Mesenchymal stem cell (in vitro differentiated cells and primary cell): ENCODE data around the gene ULK4.
"Not testable (repeated sequence)": the region's sequence is repeated elsewhere in the genome, so short reads cannot be mapped to it uniquely, and the experiment has no call there.

Source experiments
- DNase-seq: peaks from one replicate; pipeline ENCODE4 v3.0.0-alpha.2; 2013
- H2AFZ ChIP-seq: one replicate; pipeline ENCODE4 v1.6.1; 2013; ENCODE audit warnings: low read depth, mild to moderate bottlenecking, control low read depth, inconsistent platforms, low read length, moderate library complexity
- H2AK5ac ChIP-seq: 2 replicates; pipeline ENCODE4 v1.6.1; 2013; ENCODE audit warnings: low read length, moderate library complexity, mild to moderate bottlenecking, inconsistent platforms; ENCODE audit not compliant: severe bottlenecking
- H2BK120ac ChIP-seq: one replicate; pipeline ENCODE4 v1.6.1; 2013; ENCODE audit warnings: low read depth, mild to moderate bottlenecking, inconsistent platforms, low read length, moderate library complexity
- H2BK12ac ChIP-seq, 2 experiments: one replicate each; pipeline ENCODE4 v1.6.1; 2013; ENCODE audit warnings: inconsistent platforms in 2 of 2, low read length in 2 of 2, mild to moderate bottlenecking in 2 of 2, moderate library complexity in 2 of 2, control low read depth in 1 of 2
- H2BK15ac ChIP-seq: one replicate; pipeline ENCODE4 v1.6.1; 2013; ENCODE audit warnings: mild to moderate bottlenecking, low read depth, inconsistent platforms; ENCODE audit not compliant: poor library complexity, severe bottlenecking
- H2BK5ac ChIP-seq: 2 replicates; pipeline ENCODE4 v1.6.1; 2013; ENCODE audit warnings: low read depth, mild to moderate bottlenecking, low read length, control low read depth, inconsistent platforms; ENCODE audit not compliant: poor library complexity, severe bottlenecking
- H3K14ac ChIP-seq, 2 experiments: one replicate each; pipeline ENCODE4 v1.6.1; 2013; ENCODE audit warnings: inconsistent platforms in 2 of 2, low read length in 2 of 2, control low read depth in 1 of 2, mild to moderate bottlenecking in 1 of 2, moderate library complexity in 1 of 2
- H3K18ac ChIP-seq, 2 experiments: one replicate each; pipeline ENCODE4 v1.6.1; 2013; ENCODE audit warnings: inconsistent platforms in 2 of 2, low read length in 2 of 2, control low read depth in 1 of 2, low read depth in 1 of 2, mild to moderate bottlenecking in 1 of 2
- H3K23ac ChIP-seq, 2 experiments: one replicate each; pipeline ENCODE4 v1.6.1; 2013; ENCODE audit warnings: inconsistent platforms in 2 of 2, low read length in 2 of 2, mild to moderate bottlenecking in 2 of 2, moderate library complexity in 2 of 2, control low read depth in 1 of 2
- H3K27ac ChIP-seq: 2 replicates; pipeline ENCODE4 v1.5.1; 2013; ENCODE audit warnings: mild to moderate bottlenecking, moderate library complexity, low read length, control low read depth, inconsistent platforms; ENCODE audit not compliant: poor library complexity, severe bottlenecking
- H3K27me3 ChIP-seq, 2 experiments: 2 replicates each; pipeline versions ENCODE4 v1.6.1 to v1.7.0; 2013; ENCODE audit warnings: low read length in 2 of 2, mild to moderate bottlenecking in 2 of 2, moderate library complexity in 2 of 2, control low read depth in 1 of 2, inconsistent platforms in 1 of 2; ENCODE audit not compliant: control insufficient read depth in 1 of 2, insufficient read depth in 1 of 2
- H3K36me3 ChIP-seq, 2 experiments: 2 replicates each; pipeline versions ENCODE4 v1.6.1 to v1.7.0; 2013; ENCODE audit warnings: low read length in 2 of 2, control low read depth in 1 of 2, inconsistent platforms in 1 of 2, low read depth in 1 of 2, mild to moderate bottlenecking in 1 of 2; ENCODE audit not compliant: insufficient read depth in 2 of 2, control insufficient read depth in 1 of 2
- H3K4ac ChIP-seq, 2 experiments: one replicate each; pipeline ENCODE4 v1.6.1; 2013; ENCODE audit warnings: inconsistent platforms in 2 of 2, low read length in 2 of 2, mild to moderate bottlenecking in 2 of 2, moderate library complexity in 2 of 2, control low read depth in 1 of 2, low read depth in 1 of 2
- H3K4me1 ChIP-seq: 2 replicates; pipeline ENCODE4 v1.6.1; 2013; ENCODE audit warnings: low read depth, low read length, control low read depth; ENCODE audit not compliant: control insufficient read depth, insufficient read depth
- H3K4me2 ChIP-seq: 2 replicates; pipeline ENCODE4 v1.6.1; 2013; ENCODE audit warnings: low read length, mild to moderate bottlenecking, inconsistent platforms; ENCODE audit not compliant: poor library complexity, severe bottlenecking
- H3K4me3 ChIP-seq, 2 experiments: 2 replicates each; pipeline versions ENCODE4 v1.5.1 to v1.7.0; 2013; ENCODE audit warnings: low read length in 2 of 2, mild to moderate bottlenecking in 2 of 2, control low read depth in 1 of 2, low read depth in 1 of 2; ENCODE audit not compliant: insufficient read depth in 1 of 2
- H3K79me1 ChIP-seq: replicated peaks from 2 replicates; pipeline ENCODE4 v1.6.1; 2013; ENCODE audit warnings: mild to moderate bottlenecking, control low read depth, low read length, inconsistent platforms; ENCODE audit not compliant: poor library complexity, severe bottlenecking
- H3K9ac ChIP-seq: 2 replicates; pipeline ENCODE4 v1.7.0; 2013; ENCODE audit warnings: mild to moderate bottlenecking, low read length, moderate library complexity
- H3K9me3 ChIP-seq: 2 replicates; pipeline ENCODE4 v1.7.0; 2013; ENCODE audit warnings: mild to moderate bottlenecking, low read length; ENCODE audit not compliant: control insufficient read depth
- H4K8ac ChIP-seq: one replicate; pipeline ENCODE4 v1.6.1; 2013; ENCODE audit warnings: inconsistent platforms, mild to moderate bottlenecking, low read length, moderate library complexity
- H4K91ac ChIP-seq: one replicate; pipeline ENCODE4 v1.6.1; 2013; ENCODE audit warnings: mild to moderate bottlenecking, low read length, inconsistent platforms
- WGBS: methylation state at CpG from one replicate; pipeline ENCODE4 v1.1.7; 2013; ENCODE audit warnings: mixed read lengths; 5-methylcytosine and 5-hydroxymethylcytosine counted together

ULK4 gene

GRCh38 chr3:41986561-41986960 lies 24.7 kb upstream of the ULK4 start:
- no peak overlapping the region for H3K4me2 ChIP-seq
- H3K79me1 ChIP-seq = no peaks in the 10 kb centered on the region
- no peak overlapping the region for H3K14ac ChIP-seq
- no peak overlapping the region for H3K9ac ChIP-seq
- H3K18ac ChIP-seq = no peak overlapping the region
- no peak overlapping the region for H4K91ac ChIP-seq
- no peak overlapping the region for H2BK5ac ChIP-seq
- H3K27ac ChIP-seq = no peak overlapping the region
- H3K27me3 ChIP-seq = no peaks in the 10 kb centered on the region
- H3K4me1 ChIP-seq = no peaks in the 10 kb centered on the region
- H4K8ac ChIP-seq = no peak overlapping the region
- WGBS = 83% methylated on average over 2 of the region's 2 CpGs
- H3K36me3 ChIP-seq = no peaks in the 10 kb centered on the region
- H3K9me3 ChIP-seq = no peaks in the 10 kb centered on the region
- no peak overlapping the region for H2BK12ac ChIP-seq
- H2AK5ac ChIP-seq = no peak overlapping the region
- no peak overlapping the region for H2AFZ ChIP-seq
- H2BK120ac ChIP-seq = no peak overlapping the region
- H2BK15ac ChIP-seq = no peak overlapping the region
- no peak overlapping the region for H3K4me3 ChIP-seq
- no peak overlapping the region for H3K23ac ChIP-seq
- DNase-seq = no peak
- no peak overlapping the region for H3K4ac ChIP-seq

DNA sequence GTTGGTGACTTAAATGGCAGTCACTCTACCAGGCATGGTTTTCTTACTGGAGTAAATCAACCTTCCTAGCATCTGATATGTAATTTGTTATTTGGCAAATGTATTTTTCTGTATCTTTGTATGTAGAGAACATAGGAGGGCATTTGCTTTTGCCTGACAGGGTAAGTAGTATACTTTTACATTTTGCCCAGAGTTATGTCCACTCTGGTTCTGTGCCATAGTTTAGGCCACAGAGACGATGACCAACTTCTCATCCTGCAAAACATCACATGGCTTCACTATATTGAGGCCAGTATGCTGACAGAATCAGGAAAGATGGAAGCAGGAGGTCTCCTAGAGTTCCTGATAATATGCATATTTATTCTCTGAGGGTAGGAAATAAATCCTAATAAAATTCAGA lies 23.1 kb upstream of the ULK4 start:
- WGBS = no CpG with 5 or more reads among the region's 1 CpG
- H2AFZ ChIP-seq = no peak overlapping the region

DNA sequence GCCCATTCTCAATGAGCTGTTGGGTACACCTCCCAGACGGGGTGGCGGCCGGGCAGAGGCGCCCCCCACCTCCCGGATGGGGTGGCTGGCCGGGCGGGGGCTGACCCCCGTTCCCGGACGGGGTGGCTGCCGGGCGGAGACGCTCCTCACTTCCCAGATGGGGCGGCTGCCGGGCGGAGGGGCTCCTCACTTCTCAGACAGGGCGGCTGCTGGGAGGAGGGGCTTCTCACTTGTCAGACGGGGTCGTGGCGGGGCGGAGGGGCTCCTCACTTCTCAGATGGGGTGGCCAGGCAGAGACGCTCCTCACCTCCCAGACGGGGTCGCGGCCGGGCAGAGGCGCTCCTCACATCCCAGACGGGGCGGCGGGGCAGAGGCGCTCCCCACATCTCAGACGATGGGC lies 21.2 kb upstream of the ULK4 start:
- H4K91ac ChIP-seq, H2AK5ac ChIP-seq, H3K14ac ChIP-seq, H2BK120ac ChIP-seq, H3K4me3 ChIP-seq, H3K4ac ChIP-seq, H3K9ac ChIP-seq, H3K27ac ChIP-seq, H2BK5ac ChIP-seq, H3K27me3 ChIP-seq, DNase-seq, H3K4me2 ChIP-seq, H2BK15ac ChIP-seq, H3K36me3 ChIP-seq, H3K18ac ChIP-seq, H3K23ac ChIP-seq, H3K79me1 ChIP-seq, H2BK12ac ChIP-seq, H2AFZ ChIP-seq, H3K9me3 ChIP-seq, H3K4me1 ChIP-seq, H4K8ac ChIP-seq: not testable (repeated sequence)
- WGBS = 95% methylated on average over 13 of the region's 32 CpGs

More for the DNA sequence above, 23.1 kb upstream of the ULK4 start:
- no peak overlapping the region for H2BK15ac ChIP-seq
- H3K23ac ChIP-seq = no peak overlapping the region
- H3K14ac ChIP-seq = no peak overlapping the region
- DNase-seq = no peak
- no peak overlapping the region for H3K18ac ChIP-seq
- no peak overlapping the region for H2BK120ac ChIP-seq
- no peak overlapping the region for H3K9ac ChIP-seq
- H3K27ac ChIP-seq = no peak overlapping the region
- no peaks in the 10 kb centered on the region for H3K79me1 ChIP-seq
- H3K4ac ChIP-seq = no peak overlapping the region
- no peak overlapping the region for H2BK12ac ChIP-seq
- no peak overlapping the region for H4K91ac ChIP-seq
- H4K8ac ChIP-seq = no peak overlapping the region
- H3K36me3 ChIP-seq = no peaks in the 10 kb centered on the region
- H2AK5ac ChIP-seq = no peak overlapping the region
- no peaks in the 10 kb centered on the region for H3K9me3 ChIP-seq
- H3K4me3 ChIP-seq = no peak overlapping the region
- no peak overlapping the region for H2BK5ac ChIP-seq
- H3K4me2 ChIP-seq = no peak overlapping the region
- no peaks in the 10 kb centered on the region for H3K27me3 ChIP-seq
- H3K4me1 ChIP-seq = no peaks in the 10 kb centered on the region

- not testable (repeated sequence) for H2BK120ac ChIP-seq, H3K4me2 ChIP-seq, H3K18ac ChIP-seq, H3K23ac ChIP-seq, H4K91ac ChIP-seq, H2AK5ac ChIP-seq, H2BK15ac ChIP-seq, H3K36me3 ChIP-seq, DNase-seq, H3K4me1 ChIP-seq, H2AFZ ChIP-seq, H3K9me3 ChIP-seq, H2BK12ac ChIP-seq, H3K9ac ChIP-seq, H3K4me3 ChIP-seq, H3K14ac ChIP-seq, H3K4ac ChIP-seq, H3K27ac ChIP-seq, H3K79me1 ChIP-seq, H2BK5ac ChIP-seq, H4K8ac ChIP-seq, H3K27me3 ChIP-seq
- 96% methylated on average over 4 of the region's 5 CpGs for WGBS
Observed at GRCh38 chr3:41977401-41977800, 15.5 kb upstream of the ULK4 start.
